GM12878 (cell line): ENCODE data around the gene ZDHHC5. TPM values are rescaled to one million over a fixed set of nuclear protein-coding genes. Genes with fewer than 3 reads are reported as not detected.
A peak's percentile ranks its signal among the peaks of the same experiment; 100 is the strongest.

Experiments used
- ATAC-seq: fragments of 200-7000 bp; cut with Tn5 transposase; 3 replicates; pipeline ENCODE4 v1.9.1; 2020; ENCODE audit warnings: mild to moderate bottlenecking, moderate library complexity
- BruUV-seq: library from RNA; stranded (reverse); fragments of 400-500 nt; replicated peaks from 2 replicates; lab custom pipeline; 2021; lab: Mats Ljungman, UMichigan
- CTCF ChIA-PET: fragments of 300-600 bp; sonication (Branson Sonifier 250); formaldehyde crosslinking; extraction: SDS; loops from one replicate; lab custom pipeline; 2021; ENCODE audit warnings: inconsistent platforms; lab: Yijun Ruan, JAX
- POLR2A ChIA-PET: fragments of 350-600 bp; formaldehyde crosslinking; extraction: SDS; loops from one replicate; lab custom pipeline; 2021; ENCODE audit warnings: inconsistent platforms; lab: Charles Lee
- RAD21 ChIA-PET: fragments of 300-600 bp; sonication (Branson Sonifier 250); formaldehyde crosslinking; loops from one replicate; lab custom pipeline; 2023; ENCODE audit warnings: antibody characterized with exemption; ENCODE audit not compliant: unreplicated experiment; lab: Charles Lee
- SMC1A ChIA-PET: fragments of 300-600 bp; sonication (Branson Sonifier 250); formaldehyde crosslinking; loops from one replicate; lab custom pipeline; 2023; ENCODE audit not compliant: unreplicated experiment, uncharacterized antibody; lab: Charles Lee
- DNase-seq: peaks from one replicate; pipeline ENCODE4 v3.0.0-alpha.2; 2011; ENCODE audit warnings: low read depth, low spot score
- FAIRE-seq: peaks from 3 replicates; lab custom pipeline; 2011; peaks lifted over from hg19 to GRCh38; lab: Jason Lieb, UNC
- H2AFZ ChIP-seq: 2 replicates; pipeline ENCODE4 v1.6.0; 2011; ENCODE audit warnings: low read depth, low read length, control low read depth; ENCODE audit not compliant: control insufficient read depth
- H3K27ac ChIP-seq: 2 replicates; pipeline ENCODE4 v1.5.1; 2011; ENCODE audit warnings: control low read depth; ENCODE audit not compliant: control insufficient read depth, insufficient read depth
- H3K27me3 ChIP-seq, 2 experiments: replicated peaks in 1 of 2; 2 replicates each; pipeline versions ENCODE4 v1.6.0 to v1.6.1; 2011; ENCODE audit warnings: low read length in 1 of 2; ENCODE audit not compliant: control insufficient read depth in 2 of 2, insufficient read depth in 2 of 2
- H3K36me3 ChIP-seq, 2 experiments: 2 replicates each; pipeline ENCODE4 v1.5.1; 2011; ENCODE audit warnings: low read length in 1 of 2; ENCODE audit not compliant: control insufficient read depth in 2 of 2, insufficient read depth in 2 of 2
- H3K4me1 ChIP-seq: 2 replicates; pipeline ENCODE4 v1.6.1; 2011; ENCODE audit warnings: mild to moderate bottlenecking, low read length, moderate library complexity, mixed read lengths; ENCODE audit not compliant: control insufficient read depth, insufficient read depth
- H3K4me2 ChIP-seq: 2 replicates; pipeline ENCODE4 v1.6.0; 2011; ENCODE audit warnings: control low read depth; ENCODE audit not compliant: control insufficient read depth, insufficient read depth
- H3K4me3 ChIP-seq: fragments of 200-600 bp; sonication (generic); 2 replicates; pipeline ENCODE4 v1.5.1; 2016
- H3K79me2 ChIP-seq: 2 replicates; pipeline ENCODE4 v1.6.0; 2011; ENCODE audit warnings: low read length; ENCODE audit not compliant: control insufficient read depth, insufficient read depth
- H3K9ac ChIP-seq: 2 replicates; pipeline ENCODE4 v1.8.0; 2011; ENCODE audit warnings: low read length, control low read depth, mixed read lengths; ENCODE audit not compliant: control insufficient read depth, insufficient read depth
- H3K9me3 ChIP-seq: replicated peaks from 3 replicates; pipeline ENCODE4 v1.5.1; 2011; ENCODE audit warnings: mild to moderate bottlenecking, low read length; ENCODE audit not compliant: control insufficient read depth, insufficient read depth
- H4K20me1 ChIP-seq: 2 replicates; pipeline ENCODE4 v1.6.0; 2011; ENCODE audit not compliant: control insufficient read depth, insufficient read depth
- ATF2 ChIP-seq: IDR thresholded peaks from 2 replicates; pipeline ENCODE4 v1.6.1; 2012; ENCODE audit warnings: low read length, inconsistent platforms
- BMI1 ChIP-seq: fragments of 450-650 bp; IDR thresholded peaks from 2 replicates; pipeline ENCODE4 v1.6.1; 2016; ENCODE audit warnings: mild to moderate bottlenecking, moderate library complexity, borderline replicate concordance
- NFYB ChIP-seq: IDR thresholded peaks from 2 replicates; pipeline ENCODE4 v1.6.1; 2011; ENCODE audit warnings: low read depth, mild to moderate bottlenecking, low read length, improper control_type of control experiment, moderate library complexity; ENCODE audit not compliant: insufficient read depth
- ZBTB40 ChIP-seq: fragments of 450-650 bp; IDR thresholded peaks from 2 replicates; pipeline ENCODE4 v1.6.1; 2016; ENCODE audit warnings: mild to moderate bottlenecking, moderate library complexity, borderline replicate concordance
- WGBS: methylation state at CpG from one replicate; pipeline ENCODE4 v1.1.6; 2016; ENCODE audit warnings: low lambda C conversion rate; ENCODE audit not compliant: insufficient replicate concordance, insufficient coverage; ENCODE audit errors: missing lambda C conversion rate; 5-methylcytosine and 5-hydroxymethylcytosine counted together
- in situ Hi-C: fragments of 300-500 bp; cut with MboI; formaldehyde crosslinking; loops from 9 replicates; pipeline ENCODE4 v1.14.3; 2018; ENCODE audit warnings: mixed read lengths
- intact Hi-C: fragments of 100-400 bp; cut with micrococcal nuclease; formaldehyde crosslinking; loops from one replicate; pipeline ENCODE4 v1.14.2; 2022; ENCODE audit not compliant: unreplicated experiment
- polyA plus RNA-seq, 11 experiments: library from polyadenylated mRNA; depleted of rRNA in 4 of 11; unstranded in 6 of 11; stranded (reverse) in 5 of 11; fragments of >200 nt; fragmentation: Nextera tagmentation in 4 of 11; fragmentation: Illumina TruSeq in 1 of 11; extraction: Ambion mirVana in 4 of 11; extraction: Trizol in 1 of 11; gene quantifications; 1 replicate in 1 of 11; 2 replicates in 10 of 11; pipeline versions ENCODE4 v1.2.1 to v1.2.3, GENCODE V29; 2011 to 2016; ENCODE audit warnings: inconsistent platforms in 2 of 11, missing spikeins in 2 of 11, low read depth in 1 of 11
- total RNA-seq, 4 experiments: library from RNA; depleted of rRNA in 3 of 4; stranded (reverse); fragments of >200 nt in 3 of 4; fragmentation: Illumina TruSeq in 1 of 4; extraction: Trizol in 1 of 4; gene quantifications; 2 replicates each; pipeline versions ENCODE4 v1.2.1 to v1.2.3, GENCODE V29; 2013 to 2021

ZDHHC5 gene
- total and polyA plus RNA-seq, 10 of the 15 experiments (the other 5 are each of a cell fraction or from before 2014, with no cell fraction given): 3.9 to 61.3 (median 37.6) TPM

DNA sequence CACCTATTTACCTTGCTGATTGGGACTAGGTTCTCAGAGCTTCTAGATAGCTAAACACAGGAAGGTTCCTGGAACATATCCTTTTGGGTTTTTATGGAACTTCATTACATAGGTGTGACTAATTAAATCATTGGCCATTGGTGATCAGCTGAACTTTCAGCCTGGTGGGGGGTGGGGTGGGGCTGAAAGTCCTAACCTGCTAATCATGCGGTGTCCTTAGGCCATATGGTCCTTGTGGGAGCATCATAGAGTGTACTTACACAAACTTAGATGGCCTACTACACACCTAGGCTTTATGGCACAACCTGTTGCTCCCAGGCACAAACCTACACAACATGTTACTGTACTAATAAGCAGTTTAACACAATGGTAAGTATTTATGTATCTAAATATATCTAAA lies 64.7 kb downstream of the ZDHHC5 start:
- Histone ChIP-seq H4K20me1 (no peaks in the 10 kb centered on the region), H2AFZ (no peak overlapping the region), H3K9ac (no peak overlapping the region), H3K4me2 (no peak overlapping the region), H3K27ac (no peak overlapping the region), H3K9me3 (no peaks in the 10 kb centered on the region), H3K4me3 (no peak overlapping the region), H3K27me3 (no peaks in the 10 kb centered on the region), H3K4me1 (peaks cover 9% of the 10 kb centered on the region; the same call in 1 of the 2 replicates), H3K79me2 (peaks cover 41% of the 10 kb centered on the region), H3K36me3 (peaks cover 3 to 5% of the 10 kb centered on the region in 2 experiments; a peak in 3 of 4 replicates)
- ChIA-PET POLR2A (interaction anchor here (0.6 kb wide), 1 partner anchor 34 kb away, joined by 3 read pairs; no protein-coding TSS in a partner anchor), SMC1A (interaction anchor here (1.0 to 2.1 kb wide), 3 partner anchors 13 to 68 kb away, joined by 3 to 8 read pairs (median 7); no protein-coding TSS in a partner anchor), CTCF (interaction anchor here (1.2 kb wide), 1 partner anchor 68 kb away, joined by 3 read pairs; no protein-coding TSS in a partner anchor), RAD21 (interaction anchor here (0.6 kb wide), 1 partner anchor 18 kb away, joined by 3 read pairs; no protein-coding TSS in a partner anchor)
- DNase-seq (no peak), ATAC-seq (no peak), FAIRE-seq (no peak)
- BruUV-seq: TSS peak; percentile 16
- intact Hi-C loops: no loop called here
- in situ Hi-C loops: no loop called here
- WGBS: 100% methylated on average over 1 of the region's 1 CpG
- TF ChIP-seq ATF2: no peak
- TF ChIP-seq BMI1: no peak
- TF ChIP-seq ZBTB40: no peak
- TF ChIP-seq NFYB: no peak
